H1 (cell line): ENCODE measurements around the gene BRD7. TPM values are rescaled to one million over a fixed set of nuclear protein-coding genes. Genes with fewer than 3 reads are reported as not detected.

Experiments
- CBX8 ChIP-seq: fragments of 300-800, 300-1000 bp; sonication (generic); IDR thresholded peaks from 2 replicates; pipeline ENCODE4 v1.7.1; 2016; ENCODE audit warnings: low read depth, low read length, borderline replicate concordance
- CHD7 ChIP-seq: fragments of 300-600 bp; sonication (generic); IDR thresholded peaks from 2 replicates; pipeline ENCODE4 v1.7.1; 2012; ENCODE audit warnings: low read length, moderate library complexity, mild to moderate bottlenecking, inconsistent platforms; ENCODE audit not compliant: insufficient replicate concordance
- EP300 ChIP-seq, 2 experiments: IDR thresholded peaks; 1 replicate in 1 of 2; 2 replicates in 1 of 2; pipeline ENCODE4 v1.6.1; 2011 to 2012; ENCODE audit warnings: low read depth in 2 of 2, low read length in 2 of 2, mild to moderate bottlenecking in 2 of 2, borderline replicate concordance in 1 of 2, inconsistent platforms in 1 of 2, moderate library complexity in 1 of 2
- GTF2F1 ChIP-seq: IDR thresholded peaks from 2 replicates; pipeline ENCODE4 v1.6.1; 2012; ENCODE audit warnings: low read depth, low read length, improper control_type of control experiment, borderline replicate concordance
- HDAC2 ChIP-seq, 2 experiments: fragments of 300-600 bp in 1 of 2; sonication (generic) in 1 of 2; IDR thresholded peaks; 2 replicates each; pipeline ENCODE4 v1.6.1; 2011 to 2012; ENCODE audit warnings: low read depth in 2 of 2, low read length in 2 of 2, mild to moderate bottlenecking in 2 of 2, moderate library complexity in 2 of 2, borderline replicate concordance in 1 of 2, inconsistent platforms in 1 of 2
- HDAC6 ChIP-seq: IDR thresholded peaks from one replicate; pipeline ENCODE4 v1.7.1; 2012; ENCODE audit warnings: low read depth, mild to moderate bottlenecking, inconsistent platforms, low read length, moderate library complexity
- TBP ChIP-seq: IDR thresholded peaks from 2 replicates; pipeline ENCODE4 v1.6.1; 2011; ENCODE audit warnings: low read depth, low read length, improper control_type of control experiment
- polyA plus RNA-seq, 7 experiments: library from polyadenylated mRNA; depleted of rRNA in 3 of 7; stranded (reverse) in 5 of 7; unstranded in 2 of 7; fragments of >200 nt in 5 of 7; fragments of 200-250 nt in 2 of 7; gene quantifications; 1 replicate in 5 of 7; 2 replicates in 1 of 7; 4 replicates in 1 of 7; pipeline versions ENCODE4 v1.2.1 to v1.2.3, GENCODE V29; 2011 to 2013; ENCODE audit warnings: missing spikeins in 2 of 7, mixed read lengths in 2 of 7
- total RNA-seq: library from RNA; stranded (reverse); fragmentation: NEBNext Ultra II Directional; extraction: Animal tissue kit (Norgen Biotek cat#: 25700); gene quantifications from 2 replicates; pipeline ENCODE4 v1.2.1, GENCODE V29; 2021

Gene BRD7
- total and polyA plus RNA-seq, 2 of the 8 experiments (the other 6 are each of a cell fraction or from before 2014, with no cell fraction given): 42.5 to 120 TPM

GRCh38 chr16:50351952-50352351 lies 16.8 kb downstream of the BRD7 start (continued):
- no peak for TF ChIP-seq CHD7
- TF ChIP-seq EP300 (IDR thresholded peaks at IDR 0.05; ENCODE audit: borderline replicate concordance in 1 of 2, low read depth in 2 of 2, low read length in 2 of 2): no peak
- TF ChIP-seq TBP: no peak
- TF ChIP-seq CBX8: no peak
- no peak for TF ChIP-seq HDAC2 (IDR thresholded peaks at IDR 0.05; ENCODE audit: borderline replicate concordance in 1 of 2, low read depth in 2 of 2, low read length in 2 of 2)
- no peak for TF ChIP-seq GTF2F1
- TF ChIP-seq HDAC6: no peak
